ENCODE results near the gene RASAL1. TPM values are rescaled to one million over a fixed set of nuclear protein-coding genes. Genes with fewer than 3 reads are reported as not detected.

Gene RASAL1
- polyA plus RNA-seq, 2 of the 4 experiments (the other 2 are of a cell fraction), result 0.30 to 0.34 TPM

DNA sequence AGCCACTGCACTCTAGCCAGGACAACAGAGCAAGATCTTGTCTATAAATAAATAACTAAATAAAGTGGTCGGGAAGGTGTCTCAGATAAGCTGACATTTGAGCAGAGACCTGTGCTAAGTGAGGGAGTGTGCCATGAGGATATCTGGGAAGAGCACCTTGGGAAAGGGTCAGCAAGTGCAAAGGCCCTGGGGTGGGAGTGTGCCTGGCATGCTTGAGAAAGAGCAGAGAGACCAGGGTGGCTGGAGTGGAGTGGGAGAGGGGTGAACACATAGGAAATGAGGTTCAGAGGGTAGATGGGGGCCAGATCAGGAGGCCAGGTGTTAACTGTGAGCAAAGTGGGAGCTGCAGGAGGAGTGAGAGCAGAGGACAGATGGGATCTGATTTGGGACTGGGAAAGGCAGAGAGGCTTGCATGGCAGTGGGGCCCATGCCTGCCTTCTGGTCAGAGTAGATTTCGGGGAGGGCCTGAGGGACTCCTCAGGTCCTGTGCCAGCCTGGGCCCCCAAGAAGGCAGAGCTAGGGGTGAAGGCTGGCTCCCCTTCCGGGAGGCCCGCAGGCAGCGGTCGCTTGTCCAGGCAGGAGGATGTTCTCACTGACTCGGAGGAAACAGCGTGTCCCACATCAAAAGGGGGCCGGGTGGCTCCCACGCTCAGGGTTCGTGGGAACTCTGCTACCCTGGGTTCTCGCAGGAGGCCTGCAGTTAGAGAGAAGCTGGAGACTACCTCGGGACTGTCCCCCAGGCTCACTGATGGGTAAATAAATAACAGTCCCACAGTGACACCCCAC lies 46.4 kb downstream of the RASAL1 start:
- no peak overlapping the region for H3K4me3 ChIP-seq
- H3K27ac ChIP-seq, result no peak overlapping the region
- no peaks in the 10 kb centered on the region for H3K9me3 ChIP-seq
- FAIRE-seq (no peak), ATAC-seq (no peak), DNase-seq (ENCODE audit: low read depth in 1 of 2, low spot score in 1 of 2) (no peak)
- TF ChIP-seq, protein P1, sequence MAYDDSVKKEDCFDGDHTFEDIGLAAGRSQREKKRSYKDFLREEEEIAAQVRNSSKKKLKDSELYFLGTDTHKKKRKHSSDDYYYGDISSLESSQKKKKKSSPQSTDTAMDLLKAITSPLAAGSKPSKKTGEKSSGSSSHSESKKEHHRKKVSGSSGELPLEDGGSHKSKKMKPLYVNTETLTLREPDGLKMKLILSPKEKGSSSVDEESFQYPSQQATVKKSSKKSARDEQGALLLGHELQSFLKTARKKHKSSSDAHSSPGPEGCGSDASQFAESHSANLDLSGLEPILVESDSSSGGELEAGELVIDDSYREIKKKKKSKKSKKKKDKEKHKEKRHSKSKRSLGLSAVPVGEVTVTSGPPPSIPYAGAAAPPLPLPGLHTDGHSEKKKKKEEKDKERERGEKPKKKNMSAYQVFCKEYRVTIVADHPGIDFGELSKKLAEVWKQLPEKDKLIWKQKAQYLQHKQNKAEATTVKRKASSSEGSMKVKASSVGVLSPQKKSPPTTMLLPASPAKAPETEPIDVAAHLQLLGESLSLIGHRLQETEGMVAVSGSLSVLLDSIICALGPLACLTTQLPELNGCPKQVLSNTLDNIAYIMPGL (CRISPR knock-in tag; IDR thresholded peaks at IDR 0.05; ENCODE audit: borderline replicate concordance), result no peak
- TF ChIP-seq HOXB5 (CRISPR knock-in tag; IDR thresholded peaks at IDR 0.05) (no peak), RNF2 (IDR thresholded peaks at IDR 0.05; ENCODE audit: borderline replicate concordance, low read depth) (no peak), REST (IDR thresholded peaks at IDR 0.05) (no peak), FOSB (CRISPR knock-in tag; IDR thresholded peaks at IDR 0.05) (no peak), GATA3 (IDR thresholded peaks at IDR 0.05; ENCODE audit: borderline replicate concordance) (no peak), CTCF (IDR thresholded peaks at IDR 0.05) (no peak), BHLHE40 (IDR thresholded peaks at IDR 0.05; ENCODE audit: low read depth, low read length) (no peak), POLR2A (IDR thresholded peaks at IDR 0.05; ENCODE audit: low read length) (no peak)
- TF ChIP-seq, protein P2, sequence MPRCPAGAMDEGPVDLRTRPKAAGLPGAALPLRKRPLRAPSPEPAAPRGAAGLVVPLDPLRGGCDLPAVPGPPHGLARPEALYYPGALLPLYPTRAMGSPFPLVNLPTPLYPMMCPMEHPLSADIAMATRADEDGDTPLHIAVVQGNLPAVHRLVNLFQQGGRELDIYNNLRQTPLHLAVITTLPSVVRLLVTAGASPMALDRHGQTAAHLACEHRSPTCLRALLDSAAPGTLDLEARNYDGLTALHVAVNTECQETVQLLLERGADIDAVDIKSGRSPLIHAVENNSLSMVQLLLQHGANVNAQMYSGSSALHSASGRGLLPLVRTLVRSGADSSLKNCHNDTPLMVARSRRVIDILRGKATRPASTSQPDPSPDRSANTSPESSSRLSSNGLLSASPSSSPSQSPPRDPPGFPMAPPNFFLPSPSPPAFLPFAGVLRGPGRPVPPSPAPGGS (IDR thresholded peaks at IDR 0.05), result no peak
- ChIA-PET POLR2A (interaction anchor here (0.6 kb wide), 1 partner anchor 23 kb away, joined by 7 read pairs; no protein-coding TSS in a partner anchor), CTCF (interaction anchor here (1.0 to 6.4 kb wide), 4 partner anchors 9 to 64 kb away, joined by 3 to 49 read pairs (median 9); no protein-coding TSS in a partner anchor)
- H3K4me2 ChIP-seq, result no peak overlapping the region
- 65% methylated on average over 11 of the region's 13 CpGs for WGBS (ENCODE audit: missing lambda C conversion rate)
- peaks cover 7% of the 10 kb centered on the region; the same call in 1 of the 3 replicates for H3K4me1 ChIP-seq

- no peak for ATAC-seq
- no peaks in the 10 kb centered on the region for H3K9me3 ChIP-seq
- ChIA-PET CTCF (interaction anchor here (1.9 kb wide), 1 partner anchor 9 kb away, joined by 7 read pairs; no protein-coding TSS in a partner anchor), POLR2A (no interaction called here)
- no peak for DNase-seq (ENCODE audit: low read depth in 1 of 2, low spot score in 1 of 2)
- 68% methylated on average over 3 of the region's 3 CpGs for WGBS (ENCODE audit: missing lambda C conversion rate)
- H3K4me1 ChIP-seq, result peaks cover 3% of the 10 kb centered on the region; the same call in 1 of the 3 replicates
- no peak overlapping the region for H3K4me3 ChIP-seq
- no peak overlapping the region for H3K4me2 ChIP-seq
- no peak overlapping the region for H3K27ac ChIP-seq
- FAIRE-seq, result no peak
- no peak for TF ChIP-seq ZFP36 (IDR thresholded peaks at IDR 0.05; ENCODE audit: borderline replicate concordance, partially characterized antibody)
- no peak for TF ChIP-seq CTCF (IDR thresholded peaks at IDR 0.05)
- TF ChIP-seq RNF2 (IDR thresholded peaks at IDR 0.05; ENCODE audit: borderline replicate concordance, low read depth), result no peak
- TF ChIP-seq, protein P2 (IDR thresholded peaks at IDR 0.05), result no peak
- TF ChIP-seq PBX3 (IDR thresholded peaks at IDR 0.05), result no peak
- no peak for TF ChIP-seq CBX2 (IDR thresholded peaks at IDR 0.05; ENCODE audit: borderline replicate concordance, low read depth)
- TF ChIP-seq CHD2 (IDR thresholded peaks at IDR 0.05; ENCODE audit: low read length, partially characterized antibody), result no peak
- TF ChIP-seq MAX (IDR thresholded peaks at IDR 0.05), result no peak
- no peak for TF ChIP-seq RAD21 (conservative IDR thresholded peaks at IDR 0.05 in 1 of 2, IDR thresholded peaks at IDR 0.05 in 1 of 2)
- TF ChIP-seq RARB (CRISPR knock-in tag; IDR thresholded peaks at IDR 0.05), result no peak
- no peak for TF ChIP-seq JUN (IDR thresholded peaks at IDR 0.05)
- no peak for TF ChIP-seq CEBPB (IDR thresholded peaks at IDR 0.05)
- TF ChIP-seq SMC3 (IDR thresholded peaks at IDR 0.05), result no peak
These were observed 47.5 kb downstream of the RASAL1 start for GRCh38 chr12:113088037-113088436.
